Measurements from ENCODE around the gene EXO1. TPM values are rescaled to one million over a fixed set of nuclear protein-coding genes. Genes with fewer than 3 reads are reported as not detected.

Gene EXO1
- total and polyA plus RNA-seq, 9 of the 15 experiments (the other 6 are each of a cell fraction or from before 2014, with no cell fraction given) = 36.0 to 125 (median 83.9) TPM

DNA sequence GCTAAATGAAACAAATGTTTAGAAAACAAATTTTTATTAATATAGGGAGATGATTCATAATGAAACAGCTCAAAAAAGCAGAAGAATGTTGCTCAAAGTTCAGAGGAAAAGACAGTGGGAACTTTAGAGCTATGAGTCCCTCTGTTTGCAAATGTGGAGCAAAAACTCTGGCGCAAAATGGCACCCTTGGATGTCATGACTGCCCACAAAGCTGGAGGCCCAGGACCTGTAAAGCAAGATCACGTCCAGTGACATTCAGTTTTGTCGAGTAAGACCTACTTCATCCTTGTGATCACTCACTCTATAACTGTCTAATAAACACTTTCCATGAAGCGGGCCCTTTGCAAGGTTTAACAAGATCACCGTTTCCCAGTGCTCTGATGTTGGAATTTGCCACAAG is 9.1 kb upstream of the EXO1 start (continued):
- TF ChIP-seq FOXM1 (IDR thresholded peaks at IDR 0.05; ENCODE audit: low read depth) = no peak
- no peak for TF ChIP-seq FOXM1 (CRISPR knock-in tag; IDR thresholded peaks at IDR 0.05; ENCODE audit: low read depth)
- TF ChIP-seq ZNF121 (CRISPR knock-in tag; conservative IDR thresholded peaks at IDR 0.05) = no peak
- no peak for TF ChIP-seq HNRNPL (IDR thresholded peaks at IDR 0.05; ENCODE audit: low read depth, low read length)
- TF ChIP-seq GABPB1 (CRISPR knock-in tag; IDR thresholded peaks at IDR 0.05) = no peak
- no peak for TF ChIP-seq POLR3G (IDR thresholded peaks at IDR 0.05; ENCODE audit: extremely low read depth, insufficient read length, insufficient replicate concordance)
- no peak for TF ChIP-seq ZKSCAN8 (CRISPR knock-in tag; IDR thresholded peaks at IDR 0.05)
- no peak for TF ChIP-seq TEAD1 (CRISPR knock-in tag; IDR thresholded peaks at IDR 0.05)

GRCh38 chr1:241839369-241839979 is 8.5 kb upstream of the EXO1 start:
- TF ChIP-seq IFI16 (CRISPR knock-in tag; IDR thresholded peaks at IDR 0.05) = no peak
- 69% methylated on average over 6 of the region's 6 CpGs for WGBS (ENCODE audit: insufficient coverage, low coverage, missing lambda C conversion rate)
- no peak overlapping the region for H3K27ac ChIP-seq (ENCODE audit: extremely low read depth, low read depth, low read length)
- in situ Hi-C loops (cut with MboI) = loop anchor here (10.0 kb wide), 1 partner anchor 315 kb away; no protein-coding TSS in a partner anchor
- H3K79me2 ChIP-seq (ENCODE audit: control insufficient read depth, insufficient read depth, low read length) = no peaks in the 10 kb centered on the region
- FAIRE-seq (no peak), ATAC-seq (no peak), DNase-seq (ENCODE audit: extremely low read depth in 1 of 4, low spot score in 3 of 4) (no peak)
- no peaks in the 10 kb centered on the region for H3K36me3 ChIP-seq (ENCODE audit: control insufficient read depth, insufficient read depth, low read length)
- ChIA-PET CTCF (ENCODE audit: low intra/inter-chr PET ratio) (no interaction called here), POLR2A (interaction anchor here (1.6 kb wide), 2 partner anchors 8 to 9 kb away, joined by 4 to 7 read pairs; partner anchors contain the start of gene EXO1)
- intact Hi-C loops (cut with micrococcal nuclease) = loop anchor here (10.0 kb wide), 1 partner anchor 955 kb away; no protein-coding TSS in a partner anchor
- BruUV-seq (replicated peaks) = no TSS peak
- no peak overlapping the region for H3K4me3 ChIP-seq
- H2AFZ ChIP-seq (ENCODE audit: low read depth, low read length) = no peak overlapping the region
- H3K4me2 ChIP-seq (ENCODE audit: insufficient read depth, low read length) = no peak overlapping the region
- H3K9me3 ChIP-seq (replicated peaks; ENCODE audit: control insufficient read depth, insufficient read depth, low read depth, low read length) = no peaks in the 10 kb centered on the region
- H3K9ac ChIP-seq (ENCODE audit: insufficient read depth in 1 of 2, low read depth in 2 of 2, low read length in 2 of 2) = no peak overlapping the region
- no peaks in the 10 kb centered on the region for H4K20me1 ChIP-seq (replicated peaks; ENCODE audit: control insufficient read depth, insufficient read depth, low read length)
- no peaks in the 10 kb centered on the region for H3K9me1 ChIP-seq (ENCODE audit: control insufficient read depth, insufficient read depth, low read length)
- no peaks in the 10 kb centered on the region for H3K27me3 ChIP-seq (ENCODE audit: control insufficient read depth in 2 of 2, insufficient read depth in 2 of 2, low read length in 2 of 2)
- no peaks in the 10 kb centered on the region; a peak in 2 of 5 replicates for H3K4me1 ChIP-seq (replicated peaks in 1 of 2; ENCODE audit: control insufficient read depth in 2 of 2, insufficient read depth in 2 of 2, low read length in 2 of 2)
